HG02852 (cell line): Measurements from ENCODE around the gene ROPN1.
"Not testable (repeated sequence)": the region's sequence is repeated elsewhere in the genome, so short reads cannot be mapped to it uniquely, and the experiment has no call there.

Source experiments
- ATAC-seq: cut with Tn5 transposase; IDR thresholded peaks from one replicate; pipeline ENCODE4 v1.9.1; 2021; ENCODE audit warnings: mild to moderate bottlenecking, moderate library complexity; ENCODE audit not compliant: unreplicated experiment

The ROPN1 gene

DNA sequence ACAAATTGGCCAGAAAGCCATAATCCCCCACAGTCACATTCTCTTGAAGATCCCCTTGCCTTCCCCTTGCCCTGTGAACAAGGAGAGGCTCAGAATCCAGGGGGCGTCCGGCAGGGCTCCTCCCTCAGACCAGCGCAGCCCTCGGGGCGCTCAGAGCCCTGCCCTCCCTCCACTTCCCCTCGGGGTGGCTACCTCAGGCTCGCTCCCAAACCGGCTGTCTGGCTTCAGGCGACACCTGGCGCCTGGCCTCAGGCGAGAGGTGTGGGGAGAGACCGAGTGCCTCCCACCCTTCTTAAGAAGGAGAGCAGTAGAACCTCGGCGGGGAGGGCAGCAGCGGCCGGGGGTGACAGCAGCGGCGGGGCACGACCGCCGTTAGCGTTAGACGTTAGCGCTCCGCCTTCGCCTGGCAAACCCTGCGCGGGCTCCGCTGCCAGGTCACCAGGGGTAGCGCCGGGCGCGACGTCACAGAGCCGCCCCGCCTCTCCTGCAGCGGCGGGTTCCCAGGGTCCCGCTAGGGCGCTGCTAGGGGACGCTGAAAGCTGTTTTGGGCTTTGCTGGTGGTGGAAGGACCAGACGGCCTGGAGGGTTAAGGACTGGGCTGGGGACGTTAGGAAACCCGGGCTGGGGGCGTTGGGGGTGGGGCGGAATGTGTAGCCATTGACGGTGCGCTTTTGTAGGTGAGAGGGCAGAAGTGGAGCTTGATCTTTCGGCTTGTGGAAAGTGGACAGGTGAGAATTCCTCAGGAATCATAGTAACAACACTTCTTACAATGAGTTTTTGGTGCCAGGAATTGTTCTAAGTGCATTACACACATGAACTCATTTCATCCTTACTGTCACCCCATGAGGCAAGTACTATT, at the start of gene ROPN1:
ROPN1 (minus strand) TSS at position 395 of the 859 bp plus-strand sequence. CDS start 11,643 bp downstream, outside the sequence.
- not testable (repeated sequence) for ATAC-seq

- no peak for ATAC-seq
Measured at GRCh38 chr3:124041553-124041952, 49.6 kb upstream of the ROPN1 start.

DNA sequence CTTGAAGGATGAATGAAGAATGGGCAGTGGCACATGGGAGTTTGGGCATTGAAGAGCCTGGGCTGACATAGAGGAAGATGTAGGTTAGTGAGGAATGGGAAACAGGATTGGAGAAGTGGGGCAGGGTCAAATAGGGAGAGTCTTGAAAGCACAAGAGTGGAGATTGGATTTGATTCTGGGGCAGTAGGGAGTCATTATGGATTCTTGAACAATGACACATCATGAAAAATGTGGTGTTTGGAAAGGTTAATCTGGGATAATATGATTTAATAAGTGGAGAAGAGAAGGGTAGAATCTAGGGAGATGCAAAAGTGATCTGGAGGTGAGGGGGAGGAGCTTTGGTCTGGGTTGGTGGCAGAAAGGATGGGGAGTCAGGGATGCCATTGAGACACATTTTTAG, 45.4 kb upstream of the ROPN1 start:
- no peak for ATAC-seq

DNA sequence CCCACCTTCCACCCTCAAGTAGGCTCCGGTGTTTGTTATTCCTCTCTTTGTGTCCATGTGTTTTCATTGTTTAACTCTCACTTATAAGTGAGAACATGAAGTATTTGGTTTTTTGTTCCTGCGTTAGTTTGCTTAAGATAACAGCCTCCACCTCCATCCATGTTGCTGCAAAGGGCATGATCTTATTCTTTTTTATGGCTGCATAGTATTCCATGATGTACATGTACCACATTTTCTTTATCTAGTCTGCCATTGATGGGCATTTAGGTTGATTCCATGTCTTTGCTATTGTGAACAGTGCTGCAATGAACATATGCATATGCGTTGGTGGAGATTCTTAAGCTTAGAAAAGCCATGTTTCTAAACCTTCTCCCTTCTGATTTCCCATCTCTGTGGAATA, 44.3 kb upstream of the ROPN1 start:
- not testable (repeated sequence) for ATAC-seq

DNA sequence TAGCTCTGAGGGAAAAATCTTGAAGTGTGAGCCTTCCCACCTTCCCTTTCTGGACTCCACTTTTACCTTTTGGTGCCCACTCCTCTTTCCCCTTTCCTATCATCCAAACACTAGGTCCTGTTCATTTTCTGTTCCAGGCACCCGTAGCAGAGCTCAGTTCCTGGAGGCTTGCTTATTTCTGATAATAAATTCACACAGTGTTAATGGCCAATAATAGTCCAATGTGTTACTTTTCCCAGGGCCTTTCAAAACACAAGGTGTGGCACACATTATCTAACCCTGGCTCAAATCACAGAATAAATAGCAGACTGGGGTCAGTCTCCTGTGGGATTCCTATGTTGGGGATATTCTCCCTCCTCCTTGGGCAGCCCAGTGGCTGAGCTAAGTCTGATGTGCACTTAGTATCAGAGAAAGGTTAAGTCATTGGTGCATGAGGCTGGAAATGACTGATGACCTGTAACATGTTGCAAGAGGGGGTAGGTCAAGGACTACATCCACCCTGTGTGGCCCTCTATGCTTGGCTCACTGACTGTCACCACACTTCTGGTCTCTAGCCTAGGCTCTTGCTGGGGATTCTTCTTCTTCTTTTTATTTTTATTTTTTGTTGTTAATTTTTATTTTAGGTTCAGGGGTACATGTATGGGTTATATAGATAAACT, 43.7 kb upstream of the ROPN1 start:
- no peak for ATAC-seq

GRCh38 chr3:124034844-124035152, 42.9 kb upstream of the ROPN1 start:
- no peak for ATAC-seq

DNA sequence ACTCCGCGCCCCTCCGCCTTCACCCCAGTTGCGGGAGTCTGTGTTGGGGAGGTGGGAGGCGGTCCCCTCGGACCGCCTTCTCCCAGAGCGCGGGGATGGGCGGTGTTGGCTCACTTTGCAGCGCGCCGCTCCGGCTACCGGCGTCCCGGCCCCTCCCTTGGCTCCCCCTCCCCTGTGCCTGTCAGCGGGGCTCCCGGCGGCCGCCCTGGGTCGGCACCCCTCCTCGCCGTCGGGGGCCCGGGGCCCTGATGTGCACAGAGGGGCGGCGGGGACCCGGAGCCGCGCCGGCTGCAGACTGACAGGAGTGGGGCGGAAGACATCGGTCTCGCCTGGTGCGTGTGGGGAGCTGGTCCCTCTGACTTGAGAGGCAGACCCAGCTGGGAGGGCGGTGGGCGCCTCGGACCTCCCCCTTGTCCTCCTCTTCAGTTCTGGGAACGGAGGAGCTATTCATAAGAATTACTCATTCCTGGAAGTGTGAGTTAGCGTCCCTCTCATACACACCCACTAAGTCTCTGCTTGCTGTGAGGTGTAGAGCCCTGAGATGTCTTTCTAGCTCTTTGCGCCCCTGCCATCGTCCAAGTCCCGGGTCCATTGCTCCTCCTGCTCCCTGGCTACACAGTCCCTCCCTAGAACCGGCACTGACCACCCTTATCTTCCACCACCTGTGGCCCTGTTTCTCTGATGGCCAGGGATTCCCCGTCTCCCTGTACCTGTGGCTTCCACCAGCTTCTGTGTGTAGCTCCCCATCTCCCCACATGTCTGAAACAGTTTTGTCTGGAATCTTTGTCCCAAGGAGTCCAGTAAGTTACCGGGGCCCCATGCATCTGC, 42.3 kb upstream of the ROPN1 start:
- no peak for ATAC-seq

GRCh38 chr3:124033360-124034015, 41.6 kb upstream of the ROPN1 start, which contains the start of gene KALRN:
Gene KALRN (plus strand): TSS chr3:124033369.
- peak; percentile 13 for ATAC-seq

- peak; percentile 93 for ATAC-seq
Measured at GRCh38 chr3:124032881-124033359, 41.0 kb upstream of the ROPN1 start.

GRCh38 chr3:124032311-124032880, 40.5 kb upstream of the ROPN1 start:
- ATAC-seq, result no peak

GRCh38 chr3:124026516-124026915, 34.6 kb upstream of the ROPN1 start:
- ATAC-seq, result no peak

DNA sequence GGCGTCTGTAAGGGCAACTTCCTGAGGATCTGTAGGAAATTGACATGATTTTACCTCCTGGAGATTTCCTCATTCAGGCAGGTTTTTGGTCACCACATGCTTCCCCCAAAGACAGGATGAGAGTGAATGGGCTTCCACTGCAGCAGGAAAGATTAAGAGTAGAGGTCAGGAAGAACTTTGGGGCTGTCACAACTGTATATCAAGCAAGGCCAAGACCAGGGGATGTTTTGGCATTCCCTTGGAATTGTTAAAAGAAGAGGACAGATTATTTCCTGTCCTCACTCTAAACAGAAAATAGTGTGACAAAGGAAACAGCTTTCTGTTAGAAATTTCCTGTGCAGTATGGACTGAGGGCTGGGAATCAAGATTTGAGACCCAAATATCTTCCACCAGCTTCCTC, 31.6 kb upstream of the ROPN1 start:
- ATAC-seq, result not testable (repeated sequence)

DNA sequence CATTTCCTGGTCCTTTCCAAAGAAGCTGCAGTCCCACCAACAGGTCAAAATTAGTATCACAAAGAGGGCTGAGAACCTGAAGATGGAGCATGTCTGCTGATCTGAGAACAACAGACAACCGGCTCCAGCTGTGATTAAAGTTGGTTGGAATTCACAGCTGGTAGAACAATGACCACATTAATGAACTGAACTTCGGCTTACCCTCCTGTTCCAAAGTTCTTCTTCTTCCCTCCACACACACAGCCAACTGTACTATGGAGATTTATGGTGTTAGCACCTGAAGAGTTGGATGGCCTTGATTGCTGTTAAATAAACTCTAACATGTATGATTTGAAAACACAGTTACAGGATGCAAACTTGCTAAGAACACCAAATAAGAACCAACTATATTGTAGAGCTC, 27.4 kb upstream of the ROPN1 start:
- ATAC-seq, result no peak

DNA sequence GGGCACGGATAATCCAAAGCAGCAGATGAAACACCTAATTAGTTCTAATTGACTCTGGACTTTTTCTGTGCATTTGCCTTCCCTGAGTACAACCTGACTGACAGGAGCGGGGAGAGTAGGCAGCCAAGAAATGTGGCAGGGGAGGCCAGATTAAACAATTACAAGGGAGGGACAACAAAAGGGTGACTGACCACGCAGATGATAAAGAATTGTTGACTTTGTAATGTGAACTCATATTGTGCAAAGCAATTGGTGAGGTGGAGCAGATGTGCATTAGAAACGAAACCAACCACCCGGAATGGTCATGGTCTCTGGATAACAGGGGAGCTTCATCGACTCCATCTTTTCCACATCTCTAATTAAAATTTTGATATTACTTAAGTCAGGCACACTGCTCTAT, 25.6 kb upstream of the ROPN1 start:
- not testable (repeated sequence) for ATAC-seq

GRCh38 chr3:124016483-124016882, 24.6 kb upstream of the ROPN1 start:
- ATAC-seq, result not testable (repeated sequence)

DNA sequence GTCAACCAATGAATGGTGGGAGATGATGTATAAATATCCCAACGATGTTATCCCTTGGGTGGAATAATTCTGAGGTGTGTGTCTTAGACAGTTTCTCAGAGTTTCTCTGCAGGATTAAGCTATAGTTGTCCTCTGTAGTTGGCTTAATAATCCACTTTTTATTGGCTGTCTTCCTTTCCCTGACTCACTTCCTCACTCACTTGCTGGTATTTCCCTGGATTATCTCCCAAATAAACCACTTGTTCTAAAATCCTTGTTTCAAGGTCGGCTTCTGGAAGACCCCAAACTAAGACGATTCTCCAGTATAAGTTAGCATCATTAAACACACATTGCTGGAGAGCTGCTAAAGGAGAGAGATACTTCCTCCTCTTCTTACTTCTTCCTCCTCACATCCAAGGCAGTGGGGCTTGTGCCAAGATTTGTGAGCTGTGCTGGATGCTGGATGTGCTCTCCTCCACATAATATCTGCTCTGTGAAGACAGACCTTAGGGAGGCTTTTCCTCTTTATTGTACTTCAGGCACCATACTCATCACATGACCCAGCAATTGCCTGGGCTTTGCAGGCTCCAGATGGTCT, 22.5 kb upstream of the ROPN1 start:
- no peak for ATAC-seq

GRCh38 chr3:124008321-124008720, 16.4 kb upstream of the ROPN1 start:
- ATAC-seq, result not testable (repeated sequence)

- no peak for ATAC-seq
Measured at GRCh38 chr3:124007186-124007585, 15.3 kb upstream of the ROPN1 start.

DNA sequence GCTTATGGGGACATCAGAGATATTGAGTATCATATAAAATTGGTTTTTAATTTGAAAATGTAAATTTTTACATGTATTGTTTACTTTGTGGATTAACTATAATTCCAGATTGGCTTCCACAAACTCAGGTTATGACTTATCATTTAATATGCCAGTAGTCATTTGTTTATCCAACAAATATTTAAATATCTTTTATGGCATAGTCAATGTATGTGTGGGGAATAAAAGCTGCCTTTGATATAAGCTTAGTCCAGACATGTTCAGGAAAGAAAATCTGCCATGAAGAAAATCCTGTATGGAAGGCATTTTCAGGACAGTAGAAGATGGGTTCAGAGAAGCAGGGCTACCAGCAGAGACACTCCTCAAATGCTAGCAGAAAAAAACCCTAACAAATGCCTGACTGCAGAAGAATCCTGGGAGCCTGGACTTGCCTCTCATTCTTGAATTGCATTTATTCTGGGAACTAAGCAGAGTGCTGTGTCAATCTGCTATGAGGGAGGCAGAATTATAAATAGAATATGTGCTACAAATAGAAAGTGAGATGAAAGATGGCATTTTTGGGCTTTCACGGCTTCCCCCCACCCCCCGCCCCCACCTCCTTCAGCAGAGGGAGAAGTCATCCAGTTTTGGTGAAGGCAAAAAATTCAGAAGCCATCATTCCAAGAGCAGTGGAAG, 10.6 kb upstream of the ROPN1 start:
- ATAC-seq, result not testable (repeated sequence)
